Breast epithelium (tissue), 4 donors: Measurements from ENCODE around the gene CCNYL1. TPM values are rescaled to one million over a fixed set of nuclear protein-coding genes. Genes with fewer than 3 reads are reported as not detected.
"Not testable (repeated sequence)": the region's sequence is repeated elsewhere in the genome, so short reads cannot be mapped to it uniquely, and the experiment has no call there.

ENCODE experiments used
- DNase-seq, 2 donors: peaks; one replicate each; pipeline ENCODE4 v3.0.0-alpha.2; 2019; ENCODE audit warnings: low spot score in 2 of 2
- H3K27ac ChIP-seq, 2 donors: fragments of 200-600 bp; sonication (generic) in 1 of 2; one replicate each; pipeline ENCODE4 v1.5.1; 2016 to 2019; ENCODE audit warnings: mild to moderate bottlenecking in 1 of 2
- H3K27me3 ChIP-seq, 2 donors: fragments of 200-600 bp; sonication (generic) in 1 of 2; one replicate each; pipeline versions ENCODE4 v1.5.1 to v1.6.0; 2017 to 2019; ENCODE audit warnings: control low read depth in 1 of 2, mild to moderate bottlenecking in 1 of 2
- H3K36me3 ChIP-seq: fragments of 200-600 bp; one replicate; pipeline ENCODE4 v1.5.1; 2019
- H3K4me1 ChIP-seq, 2 donors: fragments of 200-600 bp; sonication (generic); one replicate each; pipeline ENCODE4 v1.5.1; 2016 to 2019; ENCODE audit warnings: control low read depth in 1 of 2
- H3K4me3 ChIP-seq, 3 donors: fragments of 200-600 bp; sonication (generic); 1 replicate in 2 of 3; 2 replicates in 1 of 3; pipeline ENCODE4 v1.5.1; 2016 to 2019; ENCODE audit warnings: mild to moderate bottlenecking in 3 of 3, moderate library complexity in 2 of 3
- H3K9me3 ChIP-seq, 2 donors: fragments of 200-600 bp; sonication (generic) in 1 of 2; one replicate each; pipeline ENCODE4 v1.5.1; 2016 to 2019; ENCODE audit warnings: control low read depth in 1 of 2
- POLR2A ChIP-seq: fragments of 450-650 bp; IDR thresholded peaks from one replicate; pipeline ENCODE4 v1.6.1; 2016; ENCODE audit warnings: antibody characterized with exemption, mild to moderate bottlenecking, moderate library complexity
- POLR2AphosphoS5 ChIP-seq, 3 donors: sonication (generic); formaldehyde crosslinking; IDR thresholded peaks; one replicate each; pipeline ENCODE4 v1.6.1; 2017; ENCODE audit warnings: antibody characterized with exemption in 3 of 3
- intact Hi-C: fragments of 100-400 bp; cut with DNase I; formaldehyde crosslinking; loops from one replicate; pipeline ENCODE4 v1.15.1; 2023; ENCODE audit warnings: low total_unique reads
- total RNA-seq, 3 donors: library from RNA; depleted of rRNA; stranded (reverse); fragments of >200 nt; gene quantifications; one replicate each; pipeline ENCODE4 v1.1.0, GENCODE V29; 2016
- TF ChIP-seq, protein P1 (sequence below), 3 donors: fragments of 450-650 bp; IDR thresholded peaks; one replicate each; pipeline ENCODE4 v1.5.1; 2016 to 2017; ENCODE audit warnings: antibody characterized with exemption in 3 of 3, mild to moderate bottlenecking in 3 of 3, moderate library complexity in 3 of 3

The CCNYL1 gene
- total RNA-seq, 3 donors from 2014 or later, result 10.0 to 17.4 (median 11.8) TPM

DNA sequence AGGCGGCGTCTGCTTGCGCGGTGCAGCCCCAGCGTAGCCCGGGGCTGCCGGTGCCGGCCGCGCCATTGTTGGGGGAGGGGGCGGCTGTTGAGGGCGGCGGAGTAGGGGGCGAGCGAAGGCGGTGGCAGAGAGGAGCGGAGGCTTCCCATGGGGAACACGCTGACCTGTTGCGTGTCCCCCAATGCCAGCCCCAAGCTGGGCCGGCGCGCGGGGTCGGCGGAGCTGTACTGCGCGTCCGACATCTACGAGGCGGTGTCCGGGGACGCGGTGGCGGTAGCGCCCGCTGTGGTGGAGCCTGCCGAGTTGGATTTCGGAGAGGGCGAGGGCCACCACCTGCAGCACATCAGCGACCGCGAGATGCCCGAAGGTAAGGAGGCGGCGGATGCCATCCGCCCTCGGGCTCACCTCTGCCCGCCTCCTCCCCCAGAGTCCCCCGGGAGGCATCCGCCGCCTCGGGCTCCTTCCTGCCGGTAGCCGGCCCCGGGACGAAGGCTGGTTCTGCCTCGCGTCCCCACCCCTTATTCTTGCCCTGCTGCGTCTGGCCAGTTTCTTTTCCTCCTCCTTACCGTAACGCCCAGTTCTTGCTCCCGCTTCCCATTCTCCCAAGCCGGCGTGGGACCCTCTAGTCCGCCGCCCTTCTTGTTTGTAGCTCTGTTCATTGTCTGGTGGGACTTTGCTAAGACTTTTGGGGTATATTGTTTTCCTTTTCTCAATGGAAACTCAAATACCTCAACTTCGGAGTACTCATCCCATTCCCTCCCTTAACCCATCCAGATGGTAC, 500 bp downstream of the CCNYL1 start:
- peak overlapping the region; percentile 86 to 97 (median 87) for H3K4me3 ChIP-seq

DNA sequence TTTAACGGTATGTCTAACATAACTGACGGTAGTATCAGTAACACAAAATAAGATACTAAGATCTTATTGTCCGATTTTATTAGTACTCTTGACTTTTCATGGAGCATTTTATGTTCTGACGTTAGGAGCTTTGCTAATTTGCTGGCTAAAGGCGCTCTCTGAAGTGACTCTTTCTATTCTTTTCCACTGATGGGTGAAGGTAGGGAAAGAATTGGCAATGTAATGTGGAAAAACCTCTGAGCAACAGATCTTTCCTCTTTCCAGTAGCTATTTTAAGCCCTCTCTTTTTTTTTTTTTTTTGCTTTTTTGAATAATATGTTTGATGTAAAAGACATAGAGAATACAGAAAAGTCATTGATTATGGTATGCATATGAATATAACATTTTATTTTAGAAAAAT, 4.6 kb downstream of the CCNYL1 start:
- no peak overlapping the region for H3K27ac ChIP-seq
- intact Hi-C loops, result no loop called here
- H3K36me3 ChIP-seq, result no peaks in the 10 kb centered on the region
- no peaks in the 10 kb centered on the region for H3K9me3 ChIP-seq
- no peak overlapping the region for H3K4me3 ChIP-seq
- no peak for DNase-seq
- TF ChIP-seq POLR2A, result no peak
- TF ChIP-seq, protein P1, sequence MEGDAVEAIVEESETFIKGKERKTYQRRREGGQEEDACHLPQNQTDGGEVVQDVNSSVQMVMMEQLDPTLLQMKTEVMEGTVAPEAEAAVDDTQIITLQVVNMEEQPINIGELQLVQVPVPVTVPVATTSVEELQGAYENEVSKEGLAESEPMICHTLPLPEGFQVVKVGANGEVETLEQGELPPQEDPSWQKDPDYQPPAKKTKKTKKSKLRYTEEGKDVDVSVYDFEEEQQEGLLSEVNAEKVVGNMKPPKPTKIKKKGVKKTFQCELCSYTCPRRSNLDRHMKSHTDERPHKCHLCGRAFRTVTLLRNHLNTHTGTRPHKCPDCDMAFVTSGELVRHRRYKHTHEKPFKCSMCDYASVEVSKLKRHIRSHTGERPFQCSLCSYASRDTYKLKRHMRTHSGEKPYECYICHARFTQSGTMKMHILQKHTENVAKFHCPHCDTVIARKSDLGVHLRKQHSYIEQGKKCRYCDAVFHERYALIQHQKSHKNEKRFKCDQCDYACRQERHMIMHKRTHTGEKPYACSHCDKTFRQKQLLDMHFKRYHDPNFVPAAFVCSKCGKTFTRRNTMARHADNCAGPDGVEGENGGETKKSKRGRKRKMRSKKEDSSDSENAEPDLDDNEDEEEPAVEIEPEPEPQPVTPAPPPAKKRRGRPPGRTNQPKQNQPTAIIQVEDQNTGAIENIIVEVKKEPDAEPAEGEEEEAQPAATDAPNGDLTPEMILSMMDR (IDR thresholded peaks at IDR 0.05), result no peak
- no peak for TF ChIP-seq POLR2AphosphoS5 (IDR thresholded peaks at IDR 0.05)
- no peaks in the 10 kb centered on the region for H3K4me1 ChIP-seq
- no peaks in the 10 kb centered on the region for H3K27me3 ChIP-seq

More for the DNA sequence above, 500 bp downstream of the CCNYL1 start:
- Histone ChIP-seq H3K4me1 (no peaks in the 10 kb centered on the region), H3K36me3 (no peaks in the 10 kb centered on the region), H3K27ac (peak overlapping the region; percentile 70 to 93), H3K9me3 (no peaks in the 10 kb centered on the region), H3K27me3 (no peaks in the 10 kb centered on the region)
- intact Hi-C loops, result loop anchor here (2.0 kb wide), 1 partner anchor 53 kb away; no protein-coding TSS in a partner anchor
- TF ChIP-seq POLR2A, result no peak
- TF ChIP-seq, protein P1 (IDR thresholded peaks at IDR 0.05), result no peak
- no peak for TF ChIP-seq POLR2AphosphoS5 (IDR thresholded peaks at IDR 0.05)
- DNase-seq, result peak; percentile 23 to 56

DNA sequence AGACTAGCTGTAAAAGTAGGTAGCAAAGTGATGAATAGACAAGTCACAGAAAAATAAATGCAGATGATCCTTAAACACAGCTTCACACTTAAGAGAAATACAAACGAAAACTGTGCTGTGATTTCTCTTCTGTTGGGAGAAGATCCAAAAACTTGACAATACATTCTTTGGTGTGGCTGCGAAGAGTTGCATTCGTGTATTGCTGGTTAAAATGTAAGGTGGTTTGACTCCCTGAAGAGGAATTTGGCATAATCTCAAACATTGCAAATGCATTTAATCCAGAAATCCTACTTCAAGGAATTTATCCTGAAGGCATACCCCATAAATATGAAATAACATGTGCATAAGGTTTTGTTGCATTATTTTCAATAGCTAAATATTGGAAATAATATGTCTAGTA, 7.1 kb downstream of the CCNYL1 start:
- no peaks in the 10 kb centered on the region for H3K27me3 ChIP-seq
- H3K36me3 ChIP-seq, result no peaks in the 10 kb centered on the region
- H3K27ac ChIP-seq, result no peak overlapping the region
- DNase-seq, result no peak
- no peaks in the 10 kb centered on the region for H3K4me1 ChIP-seq
- no peaks in the 10 kb centered on the region for H3K9me3 ChIP-seq
- no peak overlapping the region for H3K4me3 ChIP-seq
- intact Hi-C loops, result no loop called here
- TF ChIP-seq POLR2A (no peak), POLR2AphosphoS5 (IDR thresholded peaks at IDR 0.05) (no peak)
- TF ChIP-seq, protein P1 (IDR thresholded peaks at IDR 0.05), result no peak

DNA sequence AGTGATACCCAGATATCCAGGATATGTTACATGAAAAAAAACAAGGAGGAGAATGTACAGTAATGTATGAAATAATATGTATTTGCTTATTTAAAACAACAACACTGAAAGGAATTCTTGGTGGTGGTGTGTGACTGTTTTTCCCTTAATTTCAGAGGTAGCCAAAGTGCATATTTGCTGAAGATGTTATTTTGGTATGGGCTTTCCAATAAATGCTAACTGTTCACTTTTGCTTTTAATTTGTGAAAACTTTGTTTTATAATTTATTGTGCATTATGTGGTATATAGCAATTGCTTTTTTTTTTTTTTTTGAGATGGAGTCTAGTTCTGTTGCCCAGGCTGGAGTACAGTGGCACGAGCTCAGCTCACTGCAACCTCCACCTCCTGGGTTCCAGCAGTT, 7.6 kb downstream of the CCNYL1 start:
- Histone ChIP-seq H3K4me1 (no peaks in the 10 kb centered on the region), H3K4me3 (no peak overlapping the region), H3K36me3 (no peaks in the 10 kb centered on the region), H3K27ac (no peak overlapping the region), H3K27me3 (no peaks in the 10 kb centered on the region), H3K9me3 (no peaks in the 10 kb centered on the region)
- intact Hi-C loops, result no loop called here
- no peak for DNase-seq
- no peak for TF ChIP-seq POLR2AphosphoS5 (IDR thresholded peaks at IDR 0.05)
- TF ChIP-seq, protein P1 (IDR thresholded peaks at IDR 0.05), result no peak
- TF ChIP-seq POLR2A, result no peak

DNA sequence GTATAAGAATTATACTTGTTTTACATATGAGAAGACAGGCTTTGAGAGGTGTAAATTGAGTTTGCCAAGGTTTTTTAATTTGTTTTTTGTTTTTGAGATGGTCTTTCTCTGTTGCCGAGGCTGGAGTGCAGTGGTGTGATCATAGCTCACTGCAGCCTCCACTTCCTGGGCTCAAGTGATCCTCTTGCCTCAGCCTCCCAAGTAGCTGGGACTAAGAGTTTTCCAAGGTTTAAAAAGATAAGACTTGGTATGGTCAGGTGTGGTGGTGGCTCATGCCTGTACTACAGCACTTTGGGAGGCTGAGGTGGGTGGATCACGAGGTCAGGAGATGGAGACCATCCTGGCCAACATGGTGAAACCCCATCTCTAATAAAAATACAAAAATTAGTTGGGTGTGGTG, 8.2 kb downstream of the CCNYL1 start:
- intact Hi-C loops, H3K36me3 ChIP-seq, H3K4me1 ChIP-seq, H3K9me3 ChIP-seq, DNase-seq, H3K27me3 ChIP-seq, H3K4me3 ChIP-seq, H3K27ac ChIP-seq: not testable (repeated sequence)
